ENCODE results near the gene KDM2B. TPM values are rescaled to one million over a fixed set of nuclear protein-coding genes. Genes with fewer than 3 reads are reported as not detected.

The KDM2B gene
- total and polyA plus RNA-seq, 2 experiments from 2014 or later, result 59.4 to 161 TPM

DNA sequence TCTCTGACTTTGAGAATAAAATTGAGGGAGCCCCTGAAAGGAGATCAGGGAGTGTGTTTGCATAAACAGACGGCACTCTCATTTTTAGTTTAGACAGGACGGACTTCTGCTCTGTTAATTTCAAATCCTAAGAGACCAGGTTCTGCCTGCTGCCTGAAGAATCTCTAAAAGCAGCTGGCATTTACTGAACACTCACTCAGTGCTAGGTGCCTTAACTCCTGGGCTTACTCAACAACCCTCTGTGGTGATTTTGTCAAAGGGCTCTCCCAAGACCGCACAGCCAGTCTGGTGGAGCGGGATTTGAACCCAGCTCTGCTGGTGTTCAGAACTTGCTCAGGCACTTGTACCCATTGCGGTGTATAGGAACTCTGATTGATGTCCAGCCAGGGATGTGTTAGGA is 47.7 kb upstream of the KDM2B start (continued):
- TF ChIP-seq ZNF114 (CRISPR knock-in tag; IDR thresholded peaks at IDR 0.05) (no peak), JUNB (IDR thresholded peaks at IDR 0.05; ENCODE audit: unreplicated experiment) (no peak), CREB1 (CRISPR knock-in tag; IDR thresholded peaks at IDR 0.05; ENCODE audit: low read depth) (no peak)
- TF ChIP-seq, protein P1, sequence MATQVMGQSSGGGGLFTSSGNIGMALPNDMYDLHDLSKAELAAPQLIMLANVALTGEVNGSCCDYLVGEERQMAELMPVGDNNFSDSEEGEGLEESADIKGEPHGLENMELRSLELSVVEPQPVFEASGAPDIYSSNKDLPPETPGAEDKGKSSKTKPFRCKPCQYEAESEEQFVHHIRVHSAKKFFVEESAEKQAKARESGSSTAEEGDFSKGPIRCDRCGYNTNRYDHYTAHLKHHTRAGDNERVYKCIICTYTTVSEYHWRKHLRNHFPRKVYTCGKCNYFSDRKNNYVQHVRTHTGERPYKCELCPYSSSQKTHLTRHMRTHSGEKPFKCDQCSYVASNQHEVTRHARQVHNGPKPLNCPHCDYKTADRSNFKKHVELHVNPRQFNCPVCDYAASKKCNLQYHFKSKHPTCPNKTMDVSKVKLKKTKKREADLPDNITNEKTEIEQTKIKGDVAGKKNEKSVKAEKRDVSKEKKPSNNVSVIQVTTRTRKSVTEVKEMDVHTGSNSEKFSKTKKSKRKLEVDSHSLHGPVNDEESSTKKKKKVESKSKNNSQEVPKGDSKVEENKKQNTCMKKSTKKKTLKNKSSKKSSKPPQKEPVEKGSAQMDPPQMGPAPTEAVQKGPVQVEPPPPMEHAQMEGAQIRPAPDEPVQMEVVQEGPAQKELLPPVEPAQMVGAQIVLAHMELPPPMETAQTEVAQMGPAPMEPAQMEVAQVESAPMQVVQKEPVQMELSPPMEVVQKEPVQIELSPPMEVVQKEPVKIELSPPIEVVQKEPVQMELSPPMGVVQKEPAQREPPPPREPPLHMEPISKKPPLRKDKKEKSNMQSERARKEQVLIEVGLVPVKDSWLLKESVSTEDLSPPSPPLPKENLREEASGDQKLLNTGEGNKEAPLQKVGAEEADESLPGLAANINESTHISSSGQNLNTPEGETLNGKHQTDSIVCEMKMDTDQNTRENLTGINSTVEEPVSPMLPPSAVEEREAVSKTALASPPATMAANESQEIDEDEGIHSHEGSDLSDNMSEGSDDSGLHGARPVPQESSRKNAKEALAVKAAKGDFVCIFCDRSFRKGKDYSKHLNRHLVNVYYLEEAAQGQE (IDR thresholded peaks at IDR 0.05; ENCODE audit: unreplicated experiment), result no peak

DNA sequence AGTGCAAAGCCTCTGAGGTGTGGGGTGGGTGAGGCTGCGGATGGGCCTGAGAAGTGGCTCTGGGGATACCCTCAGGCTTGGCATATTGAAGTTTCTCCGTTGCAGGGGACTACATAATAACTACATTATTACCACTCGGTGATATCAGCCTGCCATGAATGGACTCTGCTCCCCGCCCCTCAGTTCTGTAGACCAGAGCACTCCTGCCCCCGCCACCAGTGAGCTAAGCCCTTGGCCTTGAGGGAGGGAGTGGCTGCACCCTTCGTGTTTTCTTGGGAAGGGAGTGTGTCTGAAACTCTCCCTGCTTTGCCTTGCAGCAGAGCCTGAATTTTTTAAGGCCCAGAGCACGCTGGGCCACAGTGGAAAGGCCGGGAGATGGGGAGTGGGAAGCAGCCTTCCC is 47.2 kb upstream of the KDM2B start:
- Mint-ChIP-seq H3K4me1 (peaks cover 58% of the 10 kb centered on the region), H3K9me3 (no peaks in the 10 kb centered on the region), H3K27me3 (ENCODE audit: insufficient read depth, low read depth, poor library complexity) (peaks cover 15% of the 10 kb centered on the region), H3K36me3 (ENCODE audit: low read depth) (peaks cover 19% of the 10 kb centered on the region), H3K4me3 (peak overlapping the region; percentile 88), H3K27ac (peak overlapping the region; percentile 74; the same call in 1 of the 2 replicates)
- Histone ChIP-seq H2AFZ (no peak overlapping the region), H3K4me1 (ENCODE audit: insufficient read depth) (peaks cover 56% of the 10 kb centered on the region), H3K36me3 (ENCODE audit: insufficient read depth) (no peaks in the 10 kb centered on the region; the same call in 1 of the 2 replicates), H3K4me3 (peak overlapping the region; percentile 76), H3K9me2 (ENCODE audit: insufficient read depth) (no peaks in the 10 kb centered on the region), H3K4me2 (peak overlapping the region; percentile 97), H3F3A (replicated peaks; ENCODE audit: low read depth) (peaks cover 25% of the 10 kb centered on the region), H3K27ac (ENCODE audit: low read depth) (peak overlapping the region; percentile 81), H4K20me1 (replicated peaks; ENCODE audit: insufficient read depth) (peaks cover 41% of the 10 kb centered on the region), H3K27me3 (ENCODE audit: insufficient read depth) (no peaks in the 10 kb centered on the region), H3K79me2 (replicated peaks; ENCODE audit: insufficient read depth) (peaks cover 59% of the 10 kb centered on the region)
- no peak for ATAC-seq
- TF ChIP-seq ZNF114 (CRISPR knock-in tag; IDR thresholded peaks at IDR 0.05) (no peak), NANOG (IDR thresholded peaks at IDR 0.05; ENCODE audit: borderline replicate concordance) (no peak)
- DNase-seq (ENCODE audit: low spot score), result no peak

DNA sequence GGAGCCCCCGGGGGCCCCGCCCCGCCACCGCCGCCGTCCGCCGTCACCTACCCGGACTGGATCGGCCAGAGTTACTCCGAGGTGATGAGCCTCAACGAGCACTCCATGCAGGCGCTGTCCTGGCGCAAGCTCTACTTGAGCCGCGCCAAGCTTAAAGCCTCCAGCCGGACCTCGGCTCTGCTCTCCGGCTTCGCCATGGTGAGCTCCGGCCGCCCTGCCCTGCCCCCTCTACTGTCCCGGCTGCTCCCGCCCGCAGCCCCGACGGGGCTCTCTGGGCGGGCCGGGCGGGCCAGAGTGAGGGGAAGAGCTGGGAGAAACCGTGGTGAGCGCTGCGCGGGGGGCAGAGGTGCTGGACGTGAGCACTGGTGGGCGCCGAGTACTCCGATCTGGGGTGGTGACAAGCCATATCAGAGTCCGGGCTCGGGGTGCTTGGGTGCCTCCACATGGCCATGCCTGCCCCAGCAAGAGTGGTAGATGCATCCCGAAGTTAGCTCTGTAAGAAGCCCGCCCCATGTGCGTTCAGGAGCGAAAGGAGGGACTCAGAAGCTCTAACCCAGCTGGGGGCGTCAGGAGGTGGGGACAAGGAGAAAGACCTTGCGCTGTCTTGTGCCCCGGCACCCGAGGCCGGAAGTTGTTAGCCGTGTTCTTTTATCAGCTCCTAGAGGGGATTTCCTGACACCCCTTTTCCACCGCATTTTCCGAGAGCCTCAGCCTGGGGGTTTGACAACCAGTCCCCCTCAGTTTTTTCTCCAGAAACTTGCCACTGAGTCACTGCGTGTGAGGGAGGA is 46.2 kb upstream of the KDM2B start:
- TF ChIP-seq, protein P2, sequence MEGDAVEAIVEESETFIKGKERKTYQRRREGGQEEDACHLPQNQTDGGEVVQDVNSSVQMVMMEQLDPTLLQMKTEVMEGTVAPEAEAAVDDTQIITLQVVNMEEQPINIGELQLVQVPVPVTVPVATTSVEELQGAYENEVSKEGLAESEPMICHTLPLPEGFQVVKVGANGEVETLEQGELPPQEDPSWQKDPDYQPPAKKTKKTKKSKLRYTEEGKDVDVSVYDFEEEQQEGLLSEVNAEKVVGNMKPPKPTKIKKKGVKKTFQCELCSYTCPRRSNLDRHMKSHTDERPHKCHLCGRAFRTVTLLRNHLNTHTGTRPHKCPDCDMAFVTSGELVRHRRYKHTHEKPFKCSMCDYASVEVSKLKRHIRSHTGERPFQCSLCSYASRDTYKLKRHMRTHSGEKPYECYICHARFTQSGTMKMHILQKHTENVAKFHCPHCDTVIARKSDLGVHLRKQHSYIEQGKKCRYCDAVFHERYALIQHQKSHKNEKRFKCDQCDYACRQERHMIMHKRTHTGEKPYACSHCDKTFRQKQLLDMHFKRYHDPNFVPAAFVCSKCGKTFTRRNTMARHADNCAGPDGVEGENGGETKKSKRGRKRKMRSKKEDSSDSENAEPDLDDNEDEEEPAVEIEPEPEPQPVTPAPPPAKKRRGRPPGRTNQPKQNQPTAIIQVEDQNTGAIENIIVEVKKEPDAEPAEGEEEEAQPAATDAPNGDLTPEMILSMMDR (conservative IDR thresholded peaks at IDR 0.05; ENCODE audit: low read depth in 2 of 2), result peak in 1 of 2 experiments; percentile 27; a peak in 2 of 4 replicates
- no peak for TF ChIP-seq STAT1 (IDR thresholded peaks at IDR 0.05; ENCODE audit: unreplicated experiment)
- peak; percentile 45; the same call in 1 of the 2 replicates for TF ChIP-seq POLR2AphosphoS5 (IDR thresholded peaks at IDR 0.05; ENCODE audit: low read depth)
- Histone ChIP-seq H3K4me1 (ENCODE audit: insufficient read depth) (peaks cover 46% of the 10 kb centered on the region), H3K27me3 (ENCODE audit: insufficient read depth) (no peaks in the 10 kb centered on the region), H3K79me2 (replicated peaks; ENCODE audit: insufficient read depth) (peaks cover 49% of the 10 kb centered on the region), H3K9me2 (ENCODE audit: insufficient read depth) (no peaks in the 10 kb centered on the region), H3F3A (replicated peaks; ENCODE audit: low read depth) (peaks cover 25% of the 10 kb centered on the region), H4K20me1 (replicated peaks; ENCODE audit: insufficient read depth) (peaks cover 32% of the 10 kb centered on the region), H2AFZ (peak overlapping the region; percentile 72; the same call in 1 of the 2 replicates), H3K4me2 (peak overlapping the region; percentile 97), H3K4me3 (peak overlapping the region; percentile 76), H3K27ac (ENCODE audit: low read depth) (peak overlapping the region; percentile 81), H3K36me3 (ENCODE audit: insufficient read depth) (no peaks in the 10 kb centered on the region; the same call in 1 of the 2 replicates)
- ATAC-seq (peak; percentile 60), DNase-seq (ENCODE audit: low spot score) (peak; percentile 88)
- Mint-ChIP-seq H3K9me3 (no peaks in the 10 kb centered on the region), H3K4me1 (peaks cover 48% of the 10 kb centered on the region), H3K4me3 (peak overlapping the region; percentile 88), H3K36me3 (ENCODE audit: low read depth) (peaks cover 18% of the 10 kb centered on the region), H3K27ac (peak overlapping the region; percentile 74), H3K27me3 (ENCODE audit: insufficient read depth, low read depth, poor library complexity) (peaks cover 14% of the 10 kb centered on the region)

Measured in GM23338 (cell line).